H9 (cell line): ENCODE results near the gene CCDC3. TPM values are rescaled to one million over a fixed set of nuclear protein-coding genes. Genes with fewer than 3 reads are reported as not detected.

Source experiments
- DNase-seq: peaks from one replicate; pipeline ENCODE4 v3.0.0-alpha.2; 2017
- H2AFZ ChIP-seq: one replicate; pipeline ENCODE4 v1.6.1; 2013; ENCODE audit warnings: mild to moderate bottlenecking, low read length, control low read depth, moderate library complexity
- H2AK5ac ChIP-seq: 2 replicates; pipeline ENCODE4 v1.6.1; 2013; ENCODE audit warnings: low read length, control low read depth, mixed read lengths; ENCODE audit not compliant: insufficient read length
- H2BK120ac ChIP-seq: one replicate; pipeline ENCODE4 v1.6.1; 2013; ENCODE audit warnings: low read depth, mild to moderate bottlenecking, low read length, control low read depth, inconsistent platforms; ENCODE audit not compliant: poor library complexity, severe bottlenecking
- H2BK12ac ChIP-seq: 2 replicates; pipeline ENCODE4 v1.6.1; 2013; ENCODE audit warnings: low read length, control low read depth, mixed read lengths, low read depth; ENCODE audit not compliant: insufficient read length
- H2BK15ac ChIP-seq: 2 replicates; pipeline ENCODE4 v1.6.1; 2013; ENCODE audit warnings: low read depth, low read length, control low read depth
- H2BK20ac ChIP-seq: one replicate; pipeline ENCODE4 v1.6.1; 2013; ENCODE audit warnings: low read depth, mild to moderate bottlenecking, low read length, control low read depth, inconsistent platforms; ENCODE audit not compliant: poor library complexity, severe bottlenecking
- H2BK5ac ChIP-seq: 2 replicates; pipeline ENCODE4 v1.6.1; 2013; ENCODE audit warnings: low read length, control low read depth, mixed read lengths; ENCODE audit not compliant: insufficient read length
- H3K14ac ChIP-seq: 2 replicates; pipeline ENCODE4 v1.6.1; 2013; ENCODE audit warnings: low read length, control low read depth; ENCODE audit not compliant: insufficient read depth
- H3K18ac ChIP-seq: 2 replicates; pipeline ENCODE4 v1.6.1; 2013; ENCODE audit warnings: low read depth, mild to moderate bottlenecking, mixed read lengths, low read length, control low read depth; ENCODE audit not compliant: insufficient read length
- H3K23ac ChIP-seq: 2 replicates; pipeline ENCODE4 v1.6.1; 2013; ENCODE audit warnings: low read length, control low read depth, mixed read lengths, low read depth; ENCODE audit not compliant: insufficient read length
- H3K23me2 ChIP-seq: 2 replicates; pipeline ENCODE4 v1.6.1; 2013; ENCODE audit warnings: low read depth, mild to moderate bottlenecking, mixed read lengths, low read length, control low read depth; ENCODE audit not compliant: insufficient read length, poor library complexity, severe bottlenecking
- H3K27ac ChIP-seq: 2 replicates; pipeline ENCODE4 v1.5.1; 2013; ENCODE audit warnings: low read length, control low read depth, mixed read lengths, low read depth; ENCODE audit not compliant: insufficient read length
- H3K27me3 ChIP-seq: 2 replicates; pipeline ENCODE4 v1.6.1; 2013; ENCODE audit warnings: low read length, control low read depth, inconsistent platforms; ENCODE audit not compliant: insufficient read depth
- H3K4ac ChIP-seq: 2 replicates; pipeline ENCODE4 v1.6.1; 2013; ENCODE audit warnings: low read depth, mild to moderate bottlenecking, control low read depth, inconsistent platforms, low read length, moderate library complexity
- H3K4me1 ChIP-seq: 2 replicates; pipeline ENCODE4 v1.6.1; 2013; ENCODE audit warnings: low read length, control low read depth, inconsistent platforms; ENCODE audit not compliant: insufficient read depth
- H3K4me2 ChIP-seq: 2 replicates; pipeline ENCODE4 v1.6.1; 2013; ENCODE audit warnings: low read length, control low read depth, mixed read lengths; ENCODE audit not compliant: insufficient read length, insufficient read depth
- H3K56ac ChIP-seq: 2 replicates; pipeline ENCODE4 v1.6.1; 2013; ENCODE audit warnings: low read depth, mild to moderate bottlenecking, mixed read lengths, low read length, control low read depth; ENCODE audit not compliant: insufficient read length
- H3K79me1 ChIP-seq: 2 replicates; pipeline ENCODE4 v1.6.1; 2013; ENCODE audit warnings: low read depth, mild to moderate bottlenecking, moderate library complexity, low read length, control low read depth, inconsistent platforms; ENCODE audit not compliant: insufficient read depth, poor library complexity, severe bottlenecking
- H3K79me2 ChIP-seq: 2 replicates; pipeline ENCODE4 v1.6.1; 2013; ENCODE audit warnings: low read length, control low read depth, inconsistent platforms; ENCODE audit not compliant: insufficient read depth
- H3K9ac ChIP-seq: 2 replicates; pipeline ENCODE4 v1.6.1; 2013; ENCODE audit warnings: low read length, control low read depth, mixed read lengths; ENCODE audit not compliant: insufficient read length; ENCODE audit errors: extremely low read depth
- H3K9me3 ChIP-seq: one replicate; pipeline ENCODE4 v1.6.1; 2013; ENCODE audit warnings: low read depth, low read length, inconsistent platforms; ENCODE audit not compliant: control insufficient read depth
- H3T11ph ChIP-seq: one replicate; pipeline ENCODE4 v1.6.1; 2013; ENCODE audit warnings: mild to moderate bottlenecking, low read length, control low read depth, inconsistent platforms
- H4K20me1 ChIP-seq: one replicate; pipeline ENCODE4 v1.6.1; 2013; ENCODE audit not compliant: control insufficient read depth, insufficient read length, insufficient read depth
- H4K5ac ChIP-seq: 2 replicates; pipeline ENCODE4 v1.6.1; 2013; ENCODE audit warnings: low read depth, mild to moderate bottlenecking, mixed read lengths, low read length, control low read depth; ENCODE audit not compliant: insufficient read length
- H4K8ac ChIP-seq: replicated peaks from 2 replicates; pipeline ENCODE4 v1.6.1; 2013; ENCODE audit warnings: low read length, control low read depth, mixed read lengths, low read depth; ENCODE audit not compliant: insufficient read length
- H4K91ac ChIP-seq: 2 replicates; pipeline ENCODE4 v1.6.1; 2013; ENCODE audit warnings: low read depth, mild to moderate bottlenecking, moderate library complexity, mixed read lengths, low read length, control low read depth; ENCODE audit not compliant: insufficient read length
- H3K27ac Mint-ChIP-seq, 3 experiments: 2 replicates in 2 of 3; 3 replicates in 1 of 3; pipeline ENCODE4 v1.8.0; 2020 to 2021; ENCODE audit warnings: mixed read lengths in 3 of 3, mild to moderate bottlenecking in 1 of 3, moderate library complexity in 1 of 3
- H3K27me3 Mint-ChIP-seq: 2 replicates; pipeline ENCODE4 v1.8.0; 2021; ENCODE audit warnings: low read depth, mild to moderate bottlenecking, moderate library complexity, mixed read lengths
- H3K36me3 Mint-ChIP-seq, 3 experiments: 2 replicates in 2 of 3; 3 replicates in 1 of 3; pipeline ENCODE4 v1.8.0; 2020 to 2021; ENCODE audit warnings: low read depth in 3 of 3, mixed read lengths in 3 of 3; ENCODE audit not compliant: insufficient read depth in 1 of 3
- H3K4me1 Mint-ChIP-seq, 2 experiments: 2 replicates each; pipeline ENCODE4 v1.8.0; 2020; ENCODE audit warnings: mixed read lengths in 2 of 2
- H3K4me3 Mint-ChIP-seq, 2 experiments: 2 replicates in 1 of 2; 3 replicates in 1 of 2; pipeline ENCODE4 v1.8.0; 2020 to 2021; ENCODE audit warnings: mild to moderate bottlenecking in 2 of 2, mixed read lengths in 2 of 2, moderate library complexity in 1 of 2
- H3K9me3 Mint-ChIP-seq, 2 experiments: 2 replicates in 1 of 2; 3 replicates in 1 of 2; pipeline ENCODE4 v1.8.0; 2020; ENCODE audit warnings: mild to moderate bottlenecking in 2 of 2, mixed read lengths in 2 of 2, moderate library complexity in 1 of 2
- CTCF ChIP-seq: fragments of 200-600 bp; sonication (generic); conservative IDR thresholded peaks from 3 replicates; pipeline ENCODE4 v1.8.0; 2021; ENCODE audit warnings: antibody characterized with exemption, mild to moderate bottlenecking
- WGBS: extraction: QIAGEN DNeasy Blood & Tissue Kit; methylation state at CpG from one replicate; pipeline ENCODE4 v1.1.7; 2013; ENCODE audit warnings: missing lambda C conversion rate, low lambda C conversion rate, mixed read lengths; ENCODE audit not compliant: insufficient read length; ENCODE audit errors: extremely low coverage; 5-methylcytosine and 5-hydroxymethylcytosine counted together
- total RNA-seq: library from RNA; stranded (reverse); gene quantifications from 2 replicates; pipeline ENCODE4 v1.2.1, GENCODE V29; 2021

CCDC3 gene
- total RNA-seq, 1 experiment from 2014 or later, result 2.3 TPM

DNA sequence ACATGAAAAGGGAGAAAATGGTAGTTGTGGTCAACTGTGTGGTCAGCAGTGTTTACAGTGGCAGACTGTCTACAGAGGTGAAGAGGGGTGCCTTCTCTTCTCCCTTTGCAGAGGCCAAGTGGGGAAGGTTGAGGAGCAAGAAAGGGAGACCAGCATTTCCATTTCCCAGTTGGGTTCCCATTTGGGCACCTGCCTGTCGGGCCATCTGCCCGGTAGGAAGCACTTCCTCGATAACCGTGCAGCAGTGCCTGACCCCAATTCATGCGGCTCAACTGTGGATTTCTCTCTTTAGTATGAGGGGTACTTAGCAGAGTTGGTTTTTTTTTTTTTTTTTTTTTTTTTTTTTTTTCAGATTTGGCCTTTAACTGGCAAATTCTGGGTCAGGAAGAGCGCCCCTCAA, 127.0 kb downstream of the CCDC3 start:
- H2AK5ac ChIP-seq, result no peak overlapping the region

More for the DNA sequence above, 127.0 kb downstream of the CCDC3 start:
- Histone ChIP-seq H2BK15ac (no peak overlapping the region), H3K23me2 (no peaks in the 10 kb centered on the region), H3K9me3 (no peaks in the 10 kb centered on the region), H3K79me1 (no peaks in the 10 kb centered on the region), H3K4me2 (no peak overlapping the region), H3K18ac (no peak overlapping the region), H4K8ac (no peak overlapping the region), H4K5ac (no peak overlapping the region), H3K14ac (no peak overlapping the region), H3K4me1 (no peaks in the 10 kb centered on the region), H2AFZ (no peak overlapping the region), H2BK5ac (no peak overlapping the region), H3K23ac (no peak overlapping the region), H4K91ac (no peak overlapping the region), H3K27me3 (no peaks in the 10 kb centered on the region), H3K79me2 (no peaks in the 10 kb centered on the region), H3T11ph (no peak overlapping the region), H2BK12ac (no peak overlapping the region), H4K20me1 (no peaks in the 10 kb centered on the region), H3K4ac (no peak overlapping the region), H3K9ac (no peak overlapping the region), H2BK120ac (no peak overlapping the region), H3K27ac (no peak overlapping the region), H2BK20ac (no peak overlapping the region), H3K56ac (no peak overlapping the region)
- peaks cover 6 to 11% of the 10 kb centered on the region in 2 experiments for H3K4me1 Mint-ChIP-seq
- peaks cover 0 to 3% of the 10 kb centered on the region in 2 experiments; a peak in 1 of 5 replicates for H3K9me3 Mint-ChIP-seq
- no peak overlapping the region for H3K27ac Mint-ChIP-seq
- no peaks in the 10 kb centered on the region for H3K36me3 Mint-ChIP-seq
- no peak for DNase-seq
- no peak overlapping the region for H3K4me3 Mint-ChIP-seq
- TF ChIP-seq CTCF, result no peak
- WGBS, result no CpG with 5 or more reads among the region's 6 CpGs
- H3K27me3 Mint-ChIP-seq, result peaks cover 2% of the 10 kb centered on the region; the same call in 1 of the 2 replicates
